ENCODE results near the gene TRIM22. TPM values are rescaled to one million over a fixed set of nuclear protein-coding genes. Genes with fewer than 3 reads are reported as not detected.
"Not testable (repeated sequence)": the region's sequence is repeated elsewhere in the genome, so short reads cannot be mapped to it uniquely, and the experiment has no call there.

The TRIM22 gene
- 100 to 1,000 TPM in 1 of 2 donors, 10 to 100 TPM in 1; 91.0 to 159 TPM for total RNA-seq

DNA sequence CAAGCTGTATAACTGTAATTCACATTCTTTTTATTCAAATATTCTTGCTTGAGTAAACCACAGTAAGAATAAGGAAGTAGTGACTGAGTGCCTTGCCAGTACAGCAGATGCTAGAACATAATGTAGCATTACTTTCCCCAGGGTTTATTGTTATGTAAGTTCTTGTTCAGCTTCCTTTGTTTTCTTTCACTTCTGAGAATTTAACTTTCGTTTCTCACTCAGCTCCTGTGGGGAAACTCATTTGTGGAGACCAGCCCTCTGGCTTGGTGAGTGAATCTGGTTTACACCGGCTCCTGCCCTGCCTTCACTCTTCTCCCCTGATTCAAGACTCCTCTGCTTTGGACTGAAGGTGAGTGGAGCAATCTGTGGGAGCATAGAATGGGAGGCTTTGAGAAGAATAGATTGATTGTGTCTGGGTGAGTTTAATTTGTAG lies at the start of gene TRIM22:
Gene TRIM22 (plus strand): TSS at position 240 of the 433 bp plus-strand sequence. CDS start 6,443 bp downstream, outside the sequence.
- H3K4me1 Mint-ChIP-seq, result peaks cover 24% of the 10 kb centered on the region
- ATAC-seq (replicated peaks), result peak; percentile 73
- no peaks in the 10 kb centered on the region for H3K9me3 Mint-ChIP-seq
- peak within 1 kb of the TSS; percentile 91 for H3K4me3 Mint-ChIP-seq
- peak within 1 kb of the TSS; percentile 82 for H3K27ac Mint-ChIP-seq
- peaks cover 51% of the 10 kb centered on the region for H3K36me3 Mint-ChIP-seq (ENCODE audit: low read depth)
- H3K27me3 Mint-ChIP-seq, result no peaks in the 10 kb centered on the region

DNA sequence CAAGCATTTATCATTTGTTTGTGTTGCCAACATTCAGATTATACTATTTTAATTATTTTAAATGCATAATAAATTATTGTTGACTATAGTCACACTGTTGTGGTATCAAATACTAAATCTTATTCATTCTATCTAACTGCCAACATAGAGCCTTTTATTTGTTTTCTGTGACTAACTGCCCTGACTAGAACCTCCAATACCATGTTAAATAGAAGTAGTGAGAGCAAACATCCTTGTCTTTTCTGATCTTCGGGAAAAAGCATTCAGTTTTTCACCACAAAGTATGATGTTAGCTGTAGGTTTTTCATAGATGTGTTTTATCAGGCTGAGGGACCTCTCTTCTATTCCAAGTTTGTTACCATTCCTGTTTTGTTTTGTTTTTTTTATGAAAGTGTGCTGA lies 49.6 kb upstream of the TRIM22 start:
- H3K27me3 Mint-ChIP-seq, result no peaks in the 10 kb centered on the region
- no peak for ATAC-seq (replicated peaks)
- H3K27ac Mint-ChIP-seq, result no peak overlapping the region
- H3K4me1 Mint-ChIP-seq, result no peaks in the 10 kb centered on the region
- peaks cover 85% of the 10 kb centered on the region for H3K36me3 Mint-ChIP-seq (ENCODE audit: low read depth)
- no peaks in the 10 kb centered on the region for H3K9me3 Mint-ChIP-seq
- no peak overlapping the region for H3K4me3 Mint-ChIP-seq

GRCh38 chr11:5643585-5643984 lies 46.0 kb upstream of the TRIM22 start:
- Mint-ChIP-seq H3K27me3 (no peaks in the 10 kb centered on the region), H3K36me3 (ENCODE audit: low read depth) (peaks cover 52% of the 10 kb centered on the region), H3K27ac (no peak overlapping the region), H3K9me3 (no peaks in the 10 kb centered on the region), H3K4me3 (no peak overlapping the region), H3K4me1 (no peaks in the 10 kb centered on the region)
- ATAC-seq (replicated peaks), result peak; percentile 81

DNA sequence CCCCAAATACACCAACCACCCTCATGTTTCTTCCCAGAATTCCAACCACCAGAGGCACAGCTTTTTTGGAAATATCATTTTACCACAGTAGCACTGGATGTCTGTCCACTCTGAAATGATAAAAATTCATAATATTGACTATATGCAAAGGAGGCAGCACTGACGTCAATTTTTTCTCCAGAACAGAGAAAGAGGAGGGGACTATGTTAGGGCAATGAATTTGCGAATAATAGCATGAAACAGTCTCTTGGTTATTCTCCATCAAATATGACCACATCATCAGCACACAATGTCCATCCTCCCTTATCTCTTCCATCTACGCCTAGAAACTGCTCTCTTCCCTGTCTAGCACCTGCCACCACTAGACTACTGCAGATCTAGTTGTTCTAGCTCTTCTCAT lies 43.5 kb upstream of the TRIM22 start:
- Mint-ChIP-seq H3K9me3 (no peaks in the 10 kb centered on the region), H3K4me3 (no peak overlapping the region), H3K27ac (no peak overlapping the region), H3K36me3 (ENCODE audit: low read depth) (peaks cover 32% of the 10 kb centered on the region), H3K27me3 (no peaks in the 10 kb centered on the region), H3K4me1 (no peaks in the 10 kb centered on the region)
- no peak for ATAC-seq (replicated peaks)

DNA sequence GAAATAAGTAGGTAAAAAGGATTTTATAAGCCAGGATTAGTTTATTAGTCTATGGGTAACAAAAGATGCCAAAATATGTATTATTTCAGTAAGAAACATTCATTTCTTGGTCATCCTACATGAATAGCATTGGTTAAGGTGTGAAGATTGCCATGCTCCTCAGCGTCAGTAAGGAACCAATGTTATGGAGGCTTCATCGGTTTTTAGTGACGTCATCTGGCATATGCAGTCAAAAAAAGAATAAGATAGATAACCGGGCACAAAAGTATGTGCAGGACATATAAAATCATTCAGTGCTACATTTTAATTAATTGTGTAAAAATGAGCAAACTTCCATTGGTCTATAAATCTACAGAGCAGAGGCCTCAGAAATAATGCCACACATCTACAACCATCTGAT lies 34.1 kb upstream of the TRIM22 start:
- ATAC-seq (replicated peaks), result no peak
- H3K27ac Mint-ChIP-seq, result no peak overlapping the region
- peaks cover 4% of the 10 kb centered on the region for H3K9me3 Mint-ChIP-seq
- no peak overlapping the region for H3K4me3 Mint-ChIP-seq
- H3K36me3 Mint-ChIP-seq (ENCODE audit: low read depth), result no peaks in the 10 kb centered on the region
- H3K4me1 Mint-ChIP-seq, result no peaks in the 10 kb centered on the region
- H3K27me3 Mint-ChIP-seq, result no peaks in the 10 kb centered on the region

DNA sequence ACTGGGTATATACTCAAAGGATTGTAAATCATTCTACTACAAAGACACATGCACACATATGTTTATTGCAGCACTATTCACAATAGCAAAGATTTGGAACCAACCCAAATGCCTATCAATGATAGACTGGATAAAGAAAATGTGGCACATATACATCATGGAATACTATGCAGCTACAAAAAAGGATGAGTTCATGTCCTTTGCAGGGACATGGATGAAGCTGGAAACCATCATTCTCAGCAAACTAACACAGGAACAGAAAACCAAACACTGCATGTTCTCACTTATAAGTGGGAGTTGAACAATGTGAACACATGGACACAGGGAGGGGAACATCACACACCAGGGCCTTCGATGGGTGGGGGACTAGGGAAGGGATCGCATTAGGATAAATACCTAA lies 32.6 kb upstream of the TRIM22 start:
- not testable (repeated sequence) for H3K36me3 Mint-ChIP-seq (ENCODE audit: low read depth); H3K27ac Mint-ChIP-seq; H3K4me1 Mint-ChIP-seq; H3K27me3 Mint-ChIP-seq; H3K4me3 Mint-ChIP-seq; H3K9me3 Mint-ChIP-seq; ATAC-seq (replicated peaks)

DNA sequence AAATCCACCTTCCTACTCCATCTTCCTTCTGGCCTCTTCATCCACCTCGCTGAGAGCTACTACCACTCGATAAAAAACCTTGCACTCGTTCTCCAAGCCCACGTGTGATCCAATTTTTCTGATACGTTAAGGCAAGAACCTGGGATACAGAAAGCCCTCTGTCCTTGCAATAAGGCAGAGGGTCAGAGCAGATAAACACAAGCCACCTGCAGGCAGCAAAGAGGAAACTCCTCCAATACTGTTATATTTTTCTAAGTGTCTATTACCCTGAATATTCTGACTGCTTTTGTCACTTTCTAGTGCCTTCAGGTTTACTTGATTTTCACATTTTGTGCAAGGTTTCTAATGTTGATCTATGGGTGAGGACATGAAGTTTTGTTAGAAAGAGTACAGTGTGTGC lies 31.3 kb upstream of the TRIM22 start:
- Mint-ChIP-seq H3K36me3 (ENCODE audit: low read depth) (peaks cover 5% of the 10 kb centered on the region), H3K27me3 (no peaks in the 10 kb centered on the region), H3K9me3 (no peaks in the 10 kb centered on the region)

GRCh38 chr11:5663511-5663910 lies 26.1 kb upstream of the TRIM22 start:
- H3K9me3 Mint-ChIP-seq, result no peaks in the 10 kb centered on the region
- ATAC-seq (replicated peaks), result no peak
- no peak overlapping the region for H3K4me3 Mint-ChIP-seq
- no peaks in the 10 kb centered on the region for H3K27me3 Mint-ChIP-seq
- H3K27ac Mint-ChIP-seq, result no peak overlapping the region
- H3K4me1 Mint-ChIP-seq, result no peaks in the 10 kb centered on the region
- peaks cover 41% of the 10 kb centered on the region for H3K36me3 Mint-ChIP-seq (ENCODE audit: low read depth)

More for the DNA sequence above, 31.3 kb upstream of the TRIM22 start:
- H3K27ac Mint-ChIP-seq, result no peak overlapping the region
- no peaks in the 10 kb centered on the region for H3K4me1 Mint-ChIP-seq
- no peak overlapping the region for H3K4me3 Mint-ChIP-seq
- ATAC-seq (replicated peaks), result no peak

DNA sequence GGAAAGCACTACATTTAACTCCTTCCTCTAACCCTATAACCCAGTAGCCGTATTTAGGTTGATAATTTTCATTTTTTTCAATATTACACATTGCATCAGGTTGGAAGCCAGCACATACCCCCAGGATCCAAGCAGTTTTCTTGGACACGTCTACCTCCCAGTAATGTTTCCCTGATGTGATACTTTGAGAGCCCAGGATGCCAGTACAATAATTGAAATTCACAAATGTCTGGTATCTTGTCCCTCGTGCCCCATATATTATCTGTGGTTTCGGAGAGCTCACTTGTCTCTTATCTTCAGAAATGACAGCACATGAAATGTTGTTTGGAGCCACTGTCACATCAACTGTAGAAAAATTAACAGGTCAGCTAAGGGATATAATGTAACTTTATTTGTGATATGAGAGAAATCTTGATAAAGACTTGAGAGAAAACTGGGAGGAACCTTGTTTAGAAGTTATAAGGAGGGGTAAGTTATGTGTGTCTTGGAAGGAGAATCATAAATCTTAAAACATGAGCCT lies 24.5 kb upstream of the TRIM22 start:
- no peaks in the 10 kb centered on the region for H3K4me1 Mint-ChIP-seq
- no peak overlapping the region for H3K4me3 Mint-ChIP-seq
- no peaks in the 10 kb centered on the region for H3K27me3 Mint-ChIP-seq
- no peaks in the 10 kb centered on the region for H3K9me3 Mint-ChIP-seq
- ATAC-seq (replicated peaks), result no peak
- peaks cover 56% of the 10 kb centered on the region for H3K36me3 Mint-ChIP-seq (ENCODE audit: low read depth)
- H3K27ac Mint-ChIP-seq, result no peak overlapping the region

DNA sequence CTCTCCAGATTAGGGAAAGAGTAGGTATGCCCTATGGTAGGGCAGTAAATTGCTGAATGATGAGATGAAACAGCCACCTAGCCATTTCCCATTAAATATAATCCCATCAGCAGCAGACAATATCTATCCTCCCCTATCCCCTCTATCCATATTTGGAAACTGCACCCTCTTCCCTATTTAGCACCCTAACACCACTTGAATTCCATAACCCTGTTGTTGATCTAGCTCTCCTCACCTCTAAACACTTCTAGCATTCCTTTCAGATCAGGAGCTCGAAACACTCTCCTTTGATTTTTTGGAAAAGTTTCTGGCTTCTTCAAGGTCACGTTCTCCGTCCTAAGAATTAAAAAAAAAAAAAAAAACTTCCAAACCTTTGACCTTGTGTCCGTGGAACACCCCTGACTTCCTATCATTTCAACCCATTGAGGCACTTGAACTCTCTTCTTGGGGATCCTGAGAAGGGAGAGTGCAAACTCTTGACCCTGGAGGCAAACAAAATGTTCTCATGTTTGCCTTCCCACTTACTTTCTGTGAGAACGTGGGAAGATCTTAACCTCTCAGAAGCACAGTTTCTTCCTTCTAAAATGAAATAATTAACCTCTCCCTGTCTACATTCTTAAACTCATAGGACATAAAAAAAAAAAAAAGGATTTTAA lies 23.7 kb upstream of the TRIM22 start:
- H3K27me3 Mint-ChIP-seq, result no peaks in the 10 kb centered on the region
- H3K4me3 Mint-ChIP-seq, result no peak overlapping the region
- no peaks in the 10 kb centered on the region for H3K4me1 Mint-ChIP-seq
- no peaks in the 10 kb centered on the region for H3K9me3 Mint-ChIP-seq
- no peak overlapping the region for H3K27ac Mint-ChIP-seq
- ATAC-seq (replicated peaks), result no peak
- H3K36me3 Mint-ChIP-seq (ENCODE audit: low read depth), result peaks cover 64% of the 10 kb centered on the region

DNA sequence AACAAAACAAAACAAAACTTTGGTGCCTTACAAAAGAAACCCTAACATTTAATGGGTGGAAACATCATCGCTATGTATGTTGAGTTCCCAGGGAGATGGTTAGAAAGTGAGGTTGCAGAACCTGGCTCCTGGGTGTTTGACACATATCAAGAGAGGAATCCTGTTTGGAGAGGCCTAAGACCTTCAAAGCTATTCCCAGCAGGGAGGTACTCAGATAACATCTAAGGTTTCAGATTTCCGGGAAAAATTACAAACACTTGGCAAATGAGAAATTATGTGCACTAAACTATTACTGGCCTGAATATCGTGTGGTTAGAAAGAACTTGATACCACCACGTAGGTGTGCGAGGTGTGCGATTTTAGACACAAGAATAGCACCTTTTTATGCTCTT lies 23.2 kb upstream of the TRIM22 start:
- Mint-ChIP-seq H3K4me3 (no peak overlapping the region), H3K9me3 (no peaks in the 10 kb centered on the region), H3K36me3 (ENCODE audit: low read depth) (peaks cover 69% of the 10 kb centered on the region), H3K27ac (no peak overlapping the region), H3K27me3 (no peaks in the 10 kb centered on the region), H3K4me1 (no peaks in the 10 kb centered on the region)
- no peak for ATAC-seq (replicated peaks)

DNA sequence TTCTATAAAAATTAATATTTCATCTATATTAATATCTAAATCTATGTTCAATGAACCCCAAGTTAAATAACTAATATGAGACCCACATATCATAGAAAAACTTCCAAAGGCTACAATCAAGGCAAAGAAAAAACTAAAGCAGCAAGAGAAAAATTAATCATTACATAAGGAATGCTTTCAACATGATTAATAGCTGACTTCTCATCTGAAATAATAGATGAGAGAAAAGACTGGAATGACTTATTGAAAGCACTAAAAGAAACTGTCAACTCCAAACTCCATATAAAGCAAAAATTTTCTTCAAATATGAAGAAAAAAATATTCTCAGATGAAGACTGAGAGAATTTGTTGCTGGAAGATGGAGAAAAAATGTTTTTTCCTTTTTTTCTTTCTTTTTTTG lies 17.8 kb upstream of the TRIM22 start:
- Mint-ChIP-seq H3K36me3 (ENCODE audit: low read depth) (peaks cover 70% of the 10 kb centered on the region), H3K9me3 (no peaks in the 10 kb centered on the region), H3K27ac (no peak overlapping the region), H3K4me1 (peaks cover 6% of the 10 kb centered on the region), H3K4me3 (no peak overlapping the region), H3K27me3 (no peaks in the 10 kb centered on the region)
- no peak for ATAC-seq (replicated peaks)

- Mint-ChIP-seq H3K4me1 (peaks cover 14% of the 10 kb centered on the region), H3K36me3 (ENCODE audit: low read depth) (peaks cover 74% of the 10 kb centered on the region), H3K9me3 (no peaks in the 10 kb centered on the region), H3K4me3 (no peak overlapping the region), H3K27ac (no peak overlapping the region), H3K27me3 (no peaks in the 10 kb centered on the region)
- ATAC-seq (replicated peaks), result no peak
Measured at GRCh38 chr11:5674391-5674790, 15.2 kb upstream of the TRIM22 start.

DNA sequence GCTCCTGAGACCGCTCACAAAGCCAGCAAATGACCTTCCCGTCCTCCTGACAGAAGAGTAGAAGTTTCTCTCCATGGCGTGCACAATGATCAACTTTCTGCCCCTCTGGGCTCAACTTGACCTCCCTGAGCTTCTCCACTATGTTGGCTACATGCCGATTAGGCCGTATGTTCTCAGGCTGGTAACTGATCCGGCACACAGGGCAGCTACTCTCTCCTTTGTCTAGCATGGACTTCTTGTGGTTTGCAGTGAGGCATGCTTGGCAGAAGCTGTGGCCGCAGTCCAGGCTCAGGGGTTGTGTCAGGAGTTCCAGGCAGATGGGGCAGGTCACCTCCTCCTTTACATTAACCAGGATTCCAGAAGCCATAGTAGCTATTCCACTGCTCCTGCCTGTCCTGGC lies 9.8 kb upstream of the TRIM22 start:
- Mint-ChIP-seq H3K9me3 (no peaks in the 10 kb centered on the region), H3K36me3 (ENCODE audit: low read depth) (peaks cover 53% of the 10 kb centered on the region), H3K27me3 (no peaks in the 10 kb centered on the region), H3K4me1 (peaks cover 17% of the 10 kb centered on the region), H3K4me3 (no peak overlapping the region), H3K27ac (peak overlapping the region; percentile 32)
- no peak for ATAC-seq (replicated peaks)

DNA sequence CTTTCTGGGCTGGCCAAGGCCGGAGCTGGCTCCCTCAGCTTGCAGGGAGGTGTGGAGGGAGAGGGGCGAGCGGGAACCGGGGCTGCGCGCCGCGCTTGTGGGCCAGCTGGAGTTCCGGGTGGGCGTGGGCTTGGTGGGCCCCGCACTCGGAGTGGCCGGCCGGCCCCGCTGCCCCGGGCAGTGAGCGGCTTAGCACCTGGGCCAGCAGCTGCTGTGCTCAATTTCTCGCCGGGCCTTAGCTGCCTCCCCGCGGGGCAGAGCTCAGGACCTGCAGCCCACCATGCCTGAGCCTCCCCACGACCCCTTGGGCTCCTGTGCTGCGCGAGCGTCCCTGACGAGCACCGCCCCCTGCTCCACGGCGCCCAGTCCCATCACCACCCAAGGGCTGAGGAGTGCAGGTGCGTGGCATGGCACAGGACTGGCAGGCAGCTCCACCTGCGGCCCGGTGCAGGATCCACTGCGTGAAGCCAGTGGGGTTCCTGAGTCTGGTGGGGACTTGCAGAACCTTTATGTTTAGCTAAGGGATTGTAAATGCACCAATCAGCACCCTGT lies 6.6 kb upstream of the TRIM22 start:
- Mint-ChIP-seq H3K36me3 (ENCODE audit: low read depth) (peaks cover 40% of the 10 kb centered on the region), H3K4me3 (peak overlapping the region; percentile 97), H3K4me1 (peaks cover 26% of the 10 kb centered on the region)
- not testable (repeated sequence) for ATAC-seq (replicated peaks); H3K9me3 Mint-ChIP-seq; H3K27me3 Mint-ChIP-seq; H3K27ac Mint-ChIP-seq

Measured in activated T-helper 17 cell treated with anti-CD3 and anti-CD28 coated beads, Interleukin-2, amount 50 U/mL, for 72 hours (primary cell).